C4-2B (cell line): ENCODE results near the gene GP2.

Source experiments
- ZFX ChIP-seq: fragments of 450-650 bp; IDR thresholded peaks from 2 replicates; pipeline ENCODE4 v1.6.1; 2017
- TF ChIP-seq, protein P1 (sequence below): fragments of 450-650 bp; conservative IDR thresholded peaks from 2 replicates; pipeline ENCODE4 v1.5.1; 2017; ENCODE audit warnings: mild to moderate bottlenecking

DNA sequence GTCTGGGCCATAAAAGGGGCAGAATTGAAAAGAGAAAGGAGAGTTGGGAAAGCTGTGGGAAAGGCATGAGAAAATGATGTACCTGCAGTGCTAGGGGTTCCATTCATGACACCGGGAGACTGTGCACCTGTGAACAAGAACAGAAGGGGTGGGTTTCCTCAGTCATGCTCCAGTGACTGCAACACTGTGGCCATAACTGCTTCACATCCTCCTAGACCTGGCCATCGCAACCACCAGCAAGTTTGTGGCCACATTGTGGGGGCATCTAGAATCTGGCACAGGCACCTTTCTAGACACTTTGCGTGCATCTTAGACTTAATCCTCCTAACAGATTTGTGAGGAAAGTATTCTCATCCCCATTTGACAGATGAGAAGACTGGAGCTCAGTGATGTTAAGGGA lies 12.7 kb downstream of the GP2 start:
- TF ChIP-seq, protein P1, sequence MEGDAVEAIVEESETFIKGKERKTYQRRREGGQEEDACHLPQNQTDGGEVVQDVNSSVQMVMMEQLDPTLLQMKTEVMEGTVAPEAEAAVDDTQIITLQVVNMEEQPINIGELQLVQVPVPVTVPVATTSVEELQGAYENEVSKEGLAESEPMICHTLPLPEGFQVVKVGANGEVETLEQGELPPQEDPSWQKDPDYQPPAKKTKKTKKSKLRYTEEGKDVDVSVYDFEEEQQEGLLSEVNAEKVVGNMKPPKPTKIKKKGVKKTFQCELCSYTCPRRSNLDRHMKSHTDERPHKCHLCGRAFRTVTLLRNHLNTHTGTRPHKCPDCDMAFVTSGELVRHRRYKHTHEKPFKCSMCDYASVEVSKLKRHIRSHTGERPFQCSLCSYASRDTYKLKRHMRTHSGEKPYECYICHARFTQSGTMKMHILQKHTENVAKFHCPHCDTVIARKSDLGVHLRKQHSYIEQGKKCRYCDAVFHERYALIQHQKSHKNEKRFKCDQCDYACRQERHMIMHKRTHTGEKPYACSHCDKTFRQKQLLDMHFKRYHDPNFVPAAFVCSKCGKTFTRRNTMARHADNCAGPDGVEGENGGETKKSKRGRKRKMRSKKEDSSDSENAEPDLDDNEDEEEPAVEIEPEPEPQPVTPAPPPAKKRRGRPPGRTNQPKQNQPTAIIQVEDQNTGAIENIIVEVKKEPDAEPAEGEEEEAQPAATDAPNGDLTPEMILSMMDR = no peak
- TF ChIP-seq ZFX = no peak
